ENCODE data around the gene NEDD4L.

The NEDD4L gene

GRCh38 chr18:58095222-58095621 is 51.2 kb downstream of the NEDD4L start:
- DNase-seq (ENCODE audit: low spot score) = no peak
- TF ChIP-seq, protein P1, sequence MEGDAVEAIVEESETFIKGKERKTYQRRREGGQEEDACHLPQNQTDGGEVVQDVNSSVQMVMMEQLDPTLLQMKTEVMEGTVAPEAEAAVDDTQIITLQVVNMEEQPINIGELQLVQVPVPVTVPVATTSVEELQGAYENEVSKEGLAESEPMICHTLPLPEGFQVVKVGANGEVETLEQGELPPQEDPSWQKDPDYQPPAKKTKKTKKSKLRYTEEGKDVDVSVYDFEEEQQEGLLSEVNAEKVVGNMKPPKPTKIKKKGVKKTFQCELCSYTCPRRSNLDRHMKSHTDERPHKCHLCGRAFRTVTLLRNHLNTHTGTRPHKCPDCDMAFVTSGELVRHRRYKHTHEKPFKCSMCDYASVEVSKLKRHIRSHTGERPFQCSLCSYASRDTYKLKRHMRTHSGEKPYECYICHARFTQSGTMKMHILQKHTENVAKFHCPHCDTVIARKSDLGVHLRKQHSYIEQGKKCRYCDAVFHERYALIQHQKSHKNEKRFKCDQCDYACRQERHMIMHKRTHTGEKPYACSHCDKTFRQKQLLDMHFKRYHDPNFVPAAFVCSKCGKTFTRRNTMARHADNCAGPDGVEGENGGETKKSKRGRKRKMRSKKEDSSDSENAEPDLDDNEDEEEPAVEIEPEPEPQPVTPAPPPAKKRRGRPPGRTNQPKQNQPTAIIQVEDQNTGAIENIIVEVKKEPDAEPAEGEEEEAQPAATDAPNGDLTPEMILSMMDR (IDR thresholded peaks at IDR 0.05; ENCODE audit: extremely low read depth, missing control alignments) = no peak

- no peak for DNase-seq (ENCODE audit: low spot score)
- TF ChIP-seq, protein P1 (IDR thresholded peaks at IDR 0.05; ENCODE audit: extremely low read depth, missing control alignments) = no peak
Observed at GRCh38 chr18:58095655-58096054, 51.6 kb downstream of the NEDD4L start.

DNA sequence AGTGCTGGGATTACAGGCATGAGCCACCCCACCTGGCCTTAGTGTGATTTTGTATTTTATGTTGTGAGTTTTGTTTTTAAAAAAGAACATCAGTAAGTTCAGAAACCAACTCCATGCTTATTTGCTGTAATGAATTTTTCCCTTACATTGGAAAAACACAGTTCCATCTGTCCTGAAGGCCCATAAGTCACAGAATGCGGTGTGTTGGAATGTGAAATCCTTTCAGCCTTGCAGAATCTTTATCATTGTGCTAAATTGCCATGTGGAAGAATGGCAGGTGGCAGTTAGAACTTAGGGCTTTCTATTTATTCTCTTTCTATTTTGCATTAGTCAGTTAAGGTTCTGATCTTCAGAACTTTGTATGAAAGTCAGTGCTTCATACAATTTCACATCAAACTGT is 52.6 kb downstream of the NEDD4L start:
- no peak for DNase-seq (ENCODE audit: low spot score)
- TF ChIP-seq, protein P1 (IDR thresholded peaks at IDR 0.05; ENCODE audit: extremely low read depth, missing control alignments) = no peak

DNA sequence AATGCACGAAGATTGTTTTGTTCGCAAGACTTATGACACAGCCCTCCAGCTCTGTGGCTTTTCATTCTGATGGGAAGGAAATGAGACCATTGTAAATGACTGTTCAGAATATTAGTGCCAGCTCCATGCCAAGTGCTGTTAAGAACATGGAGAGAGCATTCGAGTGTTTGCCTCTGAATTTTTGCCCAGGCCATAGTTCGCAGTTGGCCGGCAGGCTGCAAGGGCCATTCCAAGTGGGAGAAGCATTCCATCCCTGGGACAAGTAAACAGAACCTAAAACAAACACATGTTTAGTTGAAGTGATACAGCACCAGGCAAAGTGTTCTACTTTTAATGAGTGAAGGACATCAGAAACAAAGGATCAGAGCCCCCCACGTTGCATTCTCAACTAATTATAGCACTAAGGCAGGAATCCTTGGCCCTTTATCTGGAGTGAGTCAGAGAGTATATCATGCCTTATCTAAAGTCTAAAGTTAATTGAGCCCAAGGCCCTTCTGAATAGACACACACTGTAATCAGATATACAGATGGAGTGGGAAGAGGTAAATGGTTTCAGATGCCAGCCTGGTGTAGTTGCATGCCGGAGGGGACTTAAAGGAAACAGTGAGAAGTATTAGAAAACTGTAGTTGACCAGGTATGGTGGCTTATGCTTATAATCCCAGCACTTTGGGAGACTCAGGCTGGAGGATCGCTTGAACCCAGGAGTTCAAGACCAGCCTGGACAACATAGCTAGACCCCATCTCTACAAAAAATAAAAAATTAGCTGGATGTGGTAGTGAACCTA is 53.3 kb downstream of the NEDD4L start:
- TF ChIP-seq, protein P1 (IDR thresholded peaks at IDR 0.05; ENCODE audit: extremely low read depth, missing control alignments) = no peak
- DNase-seq (ENCODE audit: low spot score) = no peak

DNA sequence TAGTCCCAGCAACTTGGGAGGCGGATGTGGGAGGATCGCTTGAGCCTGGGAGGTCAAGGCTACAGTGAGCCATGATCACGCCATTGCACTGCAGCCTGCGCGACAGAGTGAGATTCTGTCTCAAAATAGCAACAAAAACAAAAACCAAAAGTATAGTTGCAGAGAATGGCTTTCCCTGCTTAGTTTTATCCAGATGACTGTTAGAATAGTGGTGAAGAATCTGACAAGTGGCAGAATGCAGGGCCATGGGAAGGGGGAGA is 53.8 kb downstream of the NEDD4L start:
- no peak for DNase-seq (ENCODE audit: low spot score)
- TF ChIP-seq, protein P1 (IDR thresholded peaks at IDR 0.05; ENCODE audit: extremely low read depth, missing control alignments) = no peak

DNA sequence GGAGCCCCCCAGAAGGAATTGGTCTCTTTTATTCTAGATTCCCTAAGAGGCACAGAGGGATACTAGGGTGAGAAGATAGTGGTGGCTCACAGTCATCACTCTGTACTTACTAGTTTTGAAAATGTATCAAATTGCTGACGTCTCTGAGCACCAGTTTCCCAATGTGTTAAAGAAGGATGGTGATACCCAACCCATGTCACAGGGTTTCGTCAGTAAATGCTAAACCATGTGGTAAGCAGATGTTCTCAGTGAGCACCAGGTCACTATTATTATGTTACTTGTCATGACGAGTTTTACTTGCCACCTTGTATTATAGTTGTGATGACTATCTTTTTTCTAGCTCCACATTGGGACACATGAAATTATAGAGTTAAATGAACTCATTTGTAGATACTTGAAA is 54.7 kb downstream of the NEDD4L start:
- no peak for DNase-seq (ENCODE audit: low spot score)
- TF ChIP-seq, protein P1 (IDR thresholded peaks at IDR 0.05; ENCODE audit: extremely low read depth, missing control alignments) = no peak

DNA sequence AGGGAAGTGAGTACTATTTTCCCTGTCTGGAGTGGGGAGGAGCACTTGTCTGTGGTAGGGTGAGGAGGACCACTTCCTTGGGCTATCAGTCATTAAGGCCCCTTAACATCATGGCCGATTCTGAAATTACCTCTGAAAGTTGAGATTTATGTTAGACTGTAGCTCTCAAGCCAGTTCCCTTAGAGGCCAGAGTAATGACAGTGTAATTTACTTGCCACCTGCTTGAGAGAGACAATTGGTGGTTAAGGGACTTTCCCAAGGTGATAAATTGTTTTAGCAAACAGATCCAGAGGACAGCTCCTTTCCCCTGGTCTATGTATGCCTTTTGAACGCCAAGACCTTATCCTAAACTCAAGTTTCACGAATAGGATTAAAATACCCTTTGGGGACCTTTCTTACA is 56.1 kb downstream of the NEDD4L start:
- DNase-seq (ENCODE audit: low spot score) = peak; percentile 31
- TF ChIP-seq, protein P1 (IDR thresholded peaks at IDR 0.05; ENCODE audit: extremely low read depth, missing control alignments) = no peak

Data from GM20000 (cell line).